ENCODE measurements around the gene SCD5. TPM values are rescaled to one million over a fixed set of nuclear protein-coding genes. Genes with fewer than 3 reads are reported as not detected.

Gene SCD5
- total and polyA plus RNA-seq, 9 of the 15 experiments (the other 6 are each of a cell fraction or from before 2014, with no cell fraction given): 0.01 to 0.20 (median 0.03) TPM; not detected in 5

DNA sequence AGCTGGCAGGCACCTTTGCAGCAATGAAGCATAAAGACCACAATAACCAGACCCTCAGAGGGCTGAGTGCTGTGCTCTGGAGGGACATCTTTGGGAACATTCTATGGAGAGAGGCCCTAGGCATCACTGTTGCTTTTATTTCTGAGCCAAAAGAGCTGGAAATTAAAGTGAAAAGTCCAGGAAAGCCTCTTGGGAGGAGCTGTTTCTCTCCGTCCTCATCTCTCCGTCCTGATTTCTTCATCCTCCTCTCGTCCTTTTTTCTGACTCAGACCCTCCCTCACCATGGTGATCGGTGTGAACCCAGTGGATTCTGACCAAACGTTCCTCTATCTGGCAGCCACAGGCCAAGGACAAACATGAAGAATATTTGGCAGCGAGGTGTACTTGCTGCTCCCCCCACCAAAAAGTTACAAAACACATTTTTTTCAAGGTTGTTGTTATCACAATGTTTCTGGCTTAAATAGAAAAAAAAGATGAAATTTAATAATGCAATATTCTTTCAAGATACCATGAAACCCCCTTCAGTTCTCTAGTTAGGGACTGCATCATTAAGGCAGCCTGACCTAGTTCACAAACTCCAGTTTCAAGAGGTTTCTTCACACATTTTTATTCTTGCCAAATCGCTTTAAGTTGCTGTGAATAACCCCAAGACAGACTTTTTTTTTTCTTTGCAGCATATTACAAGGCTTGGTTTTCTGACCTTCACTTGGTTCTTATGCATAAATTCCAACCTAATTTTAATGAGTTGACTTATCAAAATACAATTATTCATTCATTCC is 80.2 kb downstream of the SCD5 start:
- no peak overlapping the region for H2AFZ ChIP-seq (ENCODE audit: low read depth, low read length)
- no peaks in the 10 kb centered on the region for H3K36me3 ChIP-seq (ENCODE audit: control insufficient read depth, insufficient read depth, low read length)
- H3K4me3 ChIP-seq: no peak overlapping the region
- H3K9me1 ChIP-seq (ENCODE audit: control insufficient read depth, insufficient read depth, low read length): no peaks in the 10 kb centered on the region
- no peaks in the 10 kb centered on the region for H4K20me1 ChIP-seq (replicated peaks; ENCODE audit: control insufficient read depth, insufficient read depth, low read length)
- intact Hi-C loops (cut with micrococcal nuclease): no loop called here
- no peak for DNase-seq (ENCODE audit: extremely low read depth in 1 of 4, low spot score in 3 of 4)
- BruUV-seq (replicated peaks): no TSS peak
- no peak overlapping the region for H3K27ac ChIP-seq (ENCODE audit: extremely low read depth, low read depth, low read length)
- ChIA-PET CTCF (ENCODE audit: low intra/inter-chr PET ratio) (no interaction called here), POLR2A (no interaction called here)
- no peaks in the 10 kb centered on the region for H3K9me3 ChIP-seq (replicated peaks; ENCODE audit: control insufficient read depth, insufficient read depth, low read depth, low read length)
- no peak overlapping the region for H3K9ac ChIP-seq (ENCODE audit: insufficient read depth in 1 of 2, low read depth in 2 of 2, low read length in 2 of 2)
- no peak for ATAC-seq
- 2% methylated on average over 7 of the region's 7 CpGs for WGBS (ENCODE audit: insufficient coverage, low coverage, missing lambda C conversion rate)
- no peak for FAIRE-seq
- H3K79me2 ChIP-seq (ENCODE audit: control insufficient read depth, insufficient read depth, low read length): no peaks in the 10 kb centered on the region
- in situ Hi-C loops (cut with MboI): no loop called here
- TF ChIP-seq ZNF384 (IDR thresholded peaks at IDR 0.05; ENCODE audit: low read depth, low read length): no peak
- H3K4me2 ChIP-seq (ENCODE audit: insufficient read depth, low read length): no peak overlapping the region
- no peaks in the 10 kb centered on the region for H3K4me1 ChIP-seq (replicated peaks in 1 of 2; ENCODE audit: control insufficient read depth in 2 of 2, insufficient read depth in 2 of 2, low read length in 2 of 2)
- H3K27me3 ChIP-seq (ENCODE audit: control insufficient read depth in 2 of 2, insufficient read depth in 2 of 2, low read length in 2 of 2): peaks cover 6 to 27% of the 10 kb centered on the region in 2 experiments; a peak in 4 of 5 replicates

DNA sequence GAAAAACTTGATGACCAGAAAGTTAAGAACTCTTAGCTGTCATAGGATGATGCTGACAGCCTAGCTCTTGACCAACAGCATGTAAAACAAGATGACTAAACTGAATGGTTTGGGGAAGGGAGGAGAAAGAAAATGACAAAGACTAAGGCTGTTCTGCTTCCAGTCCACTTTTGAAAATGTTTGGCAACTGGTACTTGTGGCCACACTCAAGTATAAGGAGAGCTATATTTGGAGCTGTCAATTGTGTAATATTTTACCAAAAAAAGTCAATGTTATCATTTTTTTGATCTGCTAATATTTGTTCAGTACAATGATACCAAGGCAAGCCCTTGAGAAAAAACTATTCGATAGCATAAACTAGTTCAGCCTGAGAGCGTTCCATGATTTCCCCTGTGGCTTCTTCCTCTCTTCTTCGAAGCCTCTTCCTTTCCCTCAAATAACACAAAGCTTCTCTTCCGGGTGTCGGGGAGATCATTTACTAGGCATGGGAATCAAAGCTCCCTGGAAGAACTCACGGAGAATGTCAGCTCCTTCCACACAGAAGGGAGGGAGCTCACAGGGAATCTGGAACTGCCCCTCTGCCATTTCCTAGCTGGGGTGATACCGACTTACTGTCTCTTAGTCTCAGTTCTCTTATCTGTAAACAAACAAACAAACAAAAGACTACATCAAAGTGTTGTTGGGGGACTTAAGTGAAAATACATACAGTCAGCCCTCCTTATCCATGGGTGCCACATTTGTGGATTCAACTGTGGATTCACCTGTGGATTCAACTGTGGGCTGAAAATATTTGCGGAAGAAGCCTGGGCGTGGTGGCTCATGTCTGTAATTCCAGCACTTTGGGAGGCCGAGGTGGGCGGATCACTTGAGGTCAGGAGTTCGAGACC is 82.6 kb downstream of the SCD5 start:
- 1% methylated on average over 12 of the region's 12 CpGs for WGBS (ENCODE audit: insufficient coverage, low coverage, missing lambda C conversion rate)
- Histone ChIP-seq H3K9me1 (ENCODE audit: control insufficient read depth, insufficient read depth, low read length) (no peaks in the 10 kb centered on the region), H3K9ac (ENCODE audit: insufficient read depth in 1 of 2, low read depth in 2 of 2, low read length in 2 of 2) (no peak overlapping the region), H3K27me3 (ENCODE audit: control insufficient read depth in 2 of 2, insufficient read depth in 2 of 2, low read length in 2 of 2) (peaks cover 6 to 25% of the 10 kb centered on the region in 2 experiments; a peak in 4 of 5 replicates), H3K4me1 (replicated peaks in 1 of 2; ENCODE audit: control insufficient read depth in 2 of 2, insufficient read depth in 2 of 2, low read length in 2 of 2) (no peaks in the 10 kb centered on the region), H3K9me3 (replicated peaks; ENCODE audit: control insufficient read depth, insufficient read depth, low read depth, low read length) (no peaks in the 10 kb centered on the region), H3K79me2 (ENCODE audit: control insufficient read depth, insufficient read depth, low read length) (no peaks in the 10 kb centered on the region), H3K27ac (ENCODE audit: extremely low read depth, low read depth, low read length) (no peak overlapping the region), H3K4me3 (no peak overlapping the region), H2AFZ (ENCODE audit: low read depth, low read length) (no peak overlapping the region), H3K36me3 (ENCODE audit: control insufficient read depth, insufficient read depth, low read length) (no peaks in the 10 kb centered on the region), H3K4me2 (ENCODE audit: insufficient read depth, low read length) (no peak overlapping the region), H4K20me1 (replicated peaks; ENCODE audit: control insufficient read depth, insufficient read depth, low read length) (no peaks in the 10 kb centered on the region)
- DNase-seq (ENCODE audit: extremely low read depth in 1 of 4, low spot score in 3 of 4) (no peak), ATAC-seq (no peak), FAIRE-seq (no peak)
- BruUV-seq (replicated peaks): no TSS peak
- in situ Hi-C loops (cut with MboI): no loop called here
- ChIA-PET CTCF (ENCODE audit: low intra/inter-chr PET ratio) (no interaction called here), POLR2A (interaction anchor here (0.7 to 1.3 kb wide), 4 partner anchors 9 to 110 kb away, joined by 3 to 5 read pairs (median 3); no protein-coding TSS in a partner anchor)
- intact Hi-C loops (cut with micrococcal nuclease): no loop called here
- TF ChIP-seq, protein P1, sequence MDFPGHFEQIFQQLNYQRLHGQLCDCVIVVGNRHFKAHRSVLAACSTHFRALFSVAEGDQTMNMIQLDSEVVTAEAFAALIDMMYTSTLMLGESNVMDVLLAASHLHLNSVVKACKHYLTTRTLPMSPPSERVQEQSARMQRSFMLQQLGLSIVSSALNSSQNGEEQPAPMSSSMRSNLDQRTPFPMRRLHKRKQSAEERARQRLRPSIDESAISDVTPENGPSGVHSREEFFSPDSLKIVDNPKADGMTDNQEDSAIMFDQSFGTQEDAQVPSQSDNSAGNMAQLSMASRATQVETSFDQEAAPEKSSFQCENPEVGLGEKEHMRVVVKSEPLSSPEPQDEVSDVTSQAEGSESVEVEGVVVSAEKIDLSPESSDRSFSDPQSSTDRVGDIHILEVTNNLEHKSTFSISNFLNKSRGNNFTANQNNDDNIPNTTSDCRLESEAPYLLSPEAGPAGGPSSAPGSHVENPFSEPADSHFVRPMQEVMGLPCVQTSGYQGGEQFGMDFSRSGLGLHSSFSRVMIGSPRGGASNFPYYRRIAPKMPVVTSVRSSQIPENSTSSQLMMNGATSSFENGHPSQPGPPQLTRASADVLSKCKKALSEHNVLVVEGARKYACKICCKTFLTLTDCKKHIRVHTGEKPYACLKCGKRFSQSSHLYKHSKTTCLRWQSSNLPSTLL (IDR thresholded peaks at IDR 0.05): no peak
- TF ChIP-seq, protein P2, sequence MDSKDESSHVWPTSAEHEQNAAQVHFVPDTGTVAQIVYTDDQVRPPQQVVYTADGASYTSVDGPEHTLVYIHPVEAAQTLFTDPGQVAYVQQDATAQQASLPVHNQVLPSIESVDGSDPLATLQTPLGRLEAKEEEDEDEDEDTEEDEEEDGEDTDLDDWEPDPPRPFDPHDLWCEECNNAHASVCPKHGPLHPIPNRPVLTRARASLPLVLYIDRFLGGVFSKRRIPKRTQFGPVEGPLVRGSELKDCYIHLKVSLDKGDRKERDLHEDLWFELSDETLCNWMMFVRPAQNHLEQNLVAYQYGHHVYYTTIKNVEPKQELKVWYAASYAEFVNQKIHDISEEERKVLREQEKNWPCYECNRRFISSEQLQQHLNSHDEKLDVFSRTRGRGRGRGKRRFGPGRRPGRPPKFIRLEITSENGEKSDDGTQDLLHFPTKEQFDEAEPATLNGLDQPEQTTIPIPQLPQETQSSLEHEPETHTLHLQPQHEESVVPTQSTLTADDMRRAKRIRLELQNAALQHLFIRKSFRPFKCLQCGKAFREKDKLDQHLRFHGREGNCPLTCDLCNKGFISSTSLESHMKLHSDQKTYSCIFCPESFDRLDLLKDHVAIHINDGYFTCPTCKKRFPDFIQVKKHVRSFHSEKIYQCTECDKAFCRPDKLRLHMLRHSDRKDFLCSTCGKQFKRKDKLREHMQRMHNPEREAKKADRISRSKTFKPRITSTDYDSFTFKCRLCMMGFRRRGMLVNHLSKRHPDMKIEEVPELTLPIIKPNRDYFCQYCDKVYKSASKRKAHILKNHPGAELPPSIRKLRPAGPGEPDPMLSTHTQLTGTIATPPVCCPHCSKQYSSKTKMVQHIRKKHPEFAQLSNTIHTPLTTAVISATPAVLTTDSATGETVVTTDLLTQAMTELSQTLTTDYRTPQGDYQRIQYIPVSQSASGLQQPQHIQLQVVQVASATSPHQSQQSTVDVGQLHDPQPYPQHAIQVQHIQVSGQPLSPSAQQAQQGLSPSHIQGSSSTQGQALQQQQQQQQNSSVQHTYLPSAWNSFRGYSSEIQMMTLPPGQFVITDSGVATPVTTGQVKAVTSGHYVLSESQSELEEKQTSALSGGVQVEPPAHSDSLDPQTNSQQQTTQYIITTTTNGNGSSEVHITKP (IDR thresholded peaks at IDR 0.05; ENCODE audit: partially characterized antibody): no peak
- TF ChIP-seq, protein P3, sequence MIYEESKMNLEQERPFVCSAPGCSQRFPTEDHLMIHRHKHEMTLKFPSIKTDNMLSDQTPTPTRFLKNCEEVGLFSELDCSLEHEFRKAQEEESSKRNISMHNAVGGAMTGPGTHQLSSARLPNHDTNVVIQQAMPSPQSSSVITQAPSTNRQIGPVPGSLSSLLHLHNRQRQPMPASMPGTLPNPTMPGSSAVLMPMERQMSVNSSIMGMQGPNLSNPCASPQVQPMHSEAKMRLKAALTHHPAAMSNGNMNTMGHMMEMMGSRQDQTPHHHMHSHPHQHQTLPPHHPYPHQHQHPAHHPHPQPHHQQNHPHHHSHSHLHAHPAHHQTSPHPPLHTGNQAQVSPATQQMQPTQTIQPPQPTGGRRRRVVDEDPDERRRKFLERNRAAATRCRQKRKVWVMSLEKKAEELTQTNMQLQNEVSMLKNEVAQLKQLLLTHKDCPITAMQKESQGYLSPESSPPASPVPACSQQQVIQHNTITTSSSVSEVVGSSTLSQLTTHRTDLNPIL (CRISPR knock-in tag; IDR thresholded peaks at IDR 0.05): no peak
